ENCODE results near the gene MPC1. TPM values are rescaled to one million over a fixed set of nuclear protein-coding genes. Genes with fewer than 3 reads are reported as not detected.

Gene MPC1
- polyA plus RNA-seq, 1 donor from 2014 or later: 112 TPM

DNA sequence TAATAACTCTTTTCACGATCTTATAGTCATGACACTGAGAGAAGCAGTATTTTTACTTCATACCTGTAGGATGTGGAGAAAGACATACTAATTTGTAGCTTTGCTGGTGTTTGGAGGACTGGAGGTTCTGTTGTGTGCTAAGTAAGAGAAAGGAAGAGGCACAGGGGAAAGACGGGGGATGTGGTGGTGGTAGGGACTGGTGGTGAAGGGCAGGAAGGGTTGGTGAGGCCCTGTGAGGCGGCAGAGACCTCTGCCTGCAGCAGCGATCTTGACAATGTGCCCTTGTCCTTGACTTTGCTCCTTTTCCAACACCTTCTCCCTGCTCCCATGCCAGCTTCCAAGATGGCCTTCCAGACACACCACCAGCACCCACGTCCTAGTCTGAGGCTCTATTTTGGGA lies 32.6 kb upstream of the MPC1 start:
- H3K36me3 ChIP-seq (ENCODE audit: insufficient read depth, low read length): peaks cover 5% of the 10 kb centered on the region
- no peaks in the 10 kb centered on the region for H3K9me2 ChIP-seq (ENCODE audit: insufficient read depth, low read length)
- no peaks in the 10 kb centered on the region for H4K20me1 ChIP-seq (ENCODE audit: insufficient read depth)
- no peak overlapping the region for H3K9ac ChIP-seq (ENCODE audit: low read length)
- no peaks in the 10 kb centered on the region for H3K27me3 ChIP-seq (ENCODE audit: insufficient read depth, low read depth, low read length)
- H3K9me3 ChIP-seq (ENCODE audit: low read length): no peaks in the 10 kb centered on the region
- no peaks in the 10 kb centered on the region for H3F3A ChIP-seq (ENCODE audit: insufficient read depth, low read length, poor library complexity, severe bottlenecking)
- no peak overlapping the region for H3K27ac ChIP-seq (ENCODE audit: low read length)
- TF ChIP-seq EZH2 (IDR thresholded peaks at IDR 0.05; ENCODE audit: borderline replicate concordance, insufficient read depth, low read length, poor library complexity, severe bottlenecking) (no peak), TAF1 (IDR thresholded peaks at IDR 0.05; ENCODE audit: low read depth) (no peak), MXI1 (conservative IDR thresholded peaks at IDR 0.05; ENCODE audit: poor library complexity, severe bottlenecking) (no peak), SMC3 (conservative IDR thresholded peaks at IDR 0.05; ENCODE audit: poor library complexity) (no peak), RAD21 (conservative IDR thresholded peaks at IDR 0.05) (no peak), POLR2AphosphoS5 (IDR thresholded peaks at IDR 0.05) (no peak)
- TF ChIP-seq, protein P1, sequence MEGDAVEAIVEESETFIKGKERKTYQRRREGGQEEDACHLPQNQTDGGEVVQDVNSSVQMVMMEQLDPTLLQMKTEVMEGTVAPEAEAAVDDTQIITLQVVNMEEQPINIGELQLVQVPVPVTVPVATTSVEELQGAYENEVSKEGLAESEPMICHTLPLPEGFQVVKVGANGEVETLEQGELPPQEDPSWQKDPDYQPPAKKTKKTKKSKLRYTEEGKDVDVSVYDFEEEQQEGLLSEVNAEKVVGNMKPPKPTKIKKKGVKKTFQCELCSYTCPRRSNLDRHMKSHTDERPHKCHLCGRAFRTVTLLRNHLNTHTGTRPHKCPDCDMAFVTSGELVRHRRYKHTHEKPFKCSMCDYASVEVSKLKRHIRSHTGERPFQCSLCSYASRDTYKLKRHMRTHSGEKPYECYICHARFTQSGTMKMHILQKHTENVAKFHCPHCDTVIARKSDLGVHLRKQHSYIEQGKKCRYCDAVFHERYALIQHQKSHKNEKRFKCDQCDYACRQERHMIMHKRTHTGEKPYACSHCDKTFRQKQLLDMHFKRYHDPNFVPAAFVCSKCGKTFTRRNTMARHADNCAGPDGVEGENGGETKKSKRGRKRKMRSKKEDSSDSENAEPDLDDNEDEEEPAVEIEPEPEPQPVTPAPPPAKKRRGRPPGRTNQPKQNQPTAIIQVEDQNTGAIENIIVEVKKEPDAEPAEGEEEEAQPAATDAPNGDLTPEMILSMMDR (IDR thresholded peaks at IDR 0.05; ENCODE audit: poor library complexity, severe bottlenecking): no peak
- TF ChIP-seq, protein P2, sequence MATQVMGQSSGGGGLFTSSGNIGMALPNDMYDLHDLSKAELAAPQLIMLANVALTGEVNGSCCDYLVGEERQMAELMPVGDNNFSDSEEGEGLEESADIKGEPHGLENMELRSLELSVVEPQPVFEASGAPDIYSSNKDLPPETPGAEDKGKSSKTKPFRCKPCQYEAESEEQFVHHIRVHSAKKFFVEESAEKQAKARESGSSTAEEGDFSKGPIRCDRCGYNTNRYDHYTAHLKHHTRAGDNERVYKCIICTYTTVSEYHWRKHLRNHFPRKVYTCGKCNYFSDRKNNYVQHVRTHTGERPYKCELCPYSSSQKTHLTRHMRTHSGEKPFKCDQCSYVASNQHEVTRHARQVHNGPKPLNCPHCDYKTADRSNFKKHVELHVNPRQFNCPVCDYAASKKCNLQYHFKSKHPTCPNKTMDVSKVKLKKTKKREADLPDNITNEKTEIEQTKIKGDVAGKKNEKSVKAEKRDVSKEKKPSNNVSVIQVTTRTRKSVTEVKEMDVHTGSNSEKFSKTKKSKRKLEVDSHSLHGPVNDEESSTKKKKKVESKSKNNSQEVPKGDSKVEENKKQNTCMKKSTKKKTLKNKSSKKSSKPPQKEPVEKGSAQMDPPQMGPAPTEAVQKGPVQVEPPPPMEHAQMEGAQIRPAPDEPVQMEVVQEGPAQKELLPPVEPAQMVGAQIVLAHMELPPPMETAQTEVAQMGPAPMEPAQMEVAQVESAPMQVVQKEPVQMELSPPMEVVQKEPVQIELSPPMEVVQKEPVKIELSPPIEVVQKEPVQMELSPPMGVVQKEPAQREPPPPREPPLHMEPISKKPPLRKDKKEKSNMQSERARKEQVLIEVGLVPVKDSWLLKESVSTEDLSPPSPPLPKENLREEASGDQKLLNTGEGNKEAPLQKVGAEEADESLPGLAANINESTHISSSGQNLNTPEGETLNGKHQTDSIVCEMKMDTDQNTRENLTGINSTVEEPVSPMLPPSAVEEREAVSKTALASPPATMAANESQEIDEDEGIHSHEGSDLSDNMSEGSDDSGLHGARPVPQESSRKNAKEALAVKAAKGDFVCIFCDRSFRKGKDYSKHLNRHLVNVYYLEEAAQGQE (IDR thresholded peaks at IDR 0.05; ENCODE audit: borderline replicate concordance): no peak
- H3K79me2 ChIP-seq (replicated peaks; ENCODE audit: insufficient read depth, low read length): no peaks in the 10 kb centered on the region
- no peak overlapping the region for H2AFZ ChIP-seq (ENCODE audit: low read depth, low read length)
- no peak overlapping the region for H3K4me3 ChIP-seq (ENCODE audit: low read length)
- no peak overlapping the region for H3K4me2 ChIP-seq (ENCODE audit: low read length)

DNA sequence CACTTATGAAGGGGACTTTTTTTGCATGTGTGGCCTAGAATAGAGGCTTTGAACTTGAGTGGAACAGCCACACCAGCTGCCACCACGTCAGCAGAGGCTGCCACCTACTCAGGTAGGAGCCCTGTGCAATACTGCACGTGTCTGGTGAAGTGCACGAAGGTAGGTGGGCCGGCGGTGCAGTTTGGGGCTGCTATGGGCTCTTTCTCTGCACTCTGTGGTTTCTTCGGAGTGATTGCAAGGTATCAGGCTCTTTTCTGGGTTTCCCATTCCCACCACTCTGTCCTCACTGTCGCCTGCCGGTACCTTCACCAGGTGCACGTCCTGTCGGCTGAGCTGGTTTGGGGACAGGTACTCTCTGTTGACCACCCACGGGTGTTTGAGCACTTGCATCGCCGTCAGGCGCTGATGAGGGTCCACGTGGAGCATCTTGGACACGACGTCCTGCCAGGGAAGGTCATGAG lies 30.8 kb upstream of the MPC1 start:
- Histone ChIP-seq H3K9ac (ENCODE audit: low read length) (no peak overlapping the region), H4K20me1 (ENCODE audit: insufficient read depth) (no peaks in the 10 kb centered on the region), H3K36me3 (ENCODE audit: insufficient read depth, low read length) (no peaks in the 10 kb centered on the region), H3F3A (ENCODE audit: insufficient read depth, low read length, poor library complexity, severe bottlenecking) (no peaks in the 10 kb centered on the region), H3K9me3 (ENCODE audit: low read length) (no peaks in the 10 kb centered on the region), H3K4me2 (ENCODE audit: low read length) (no peak overlapping the region), H3K27ac (ENCODE audit: low read length) (no peak overlapping the region), H3K9me2 (ENCODE audit: insufficient read depth, low read length) (no peaks in the 10 kb centered on the region), H2AFZ (ENCODE audit: low read depth, low read length) (no peak overlapping the region), H3K79me2 (replicated peaks; ENCODE audit: insufficient read depth, low read length) (no peaks in the 10 kb centered on the region), H3K27me3 (ENCODE audit: insufficient read depth, low read depth, low read length) (no peaks in the 10 kb centered on the region), H3K4me3 (ENCODE audit: low read length) (no peak overlapping the region)
- TF ChIP-seq EZH2 (IDR thresholded peaks at IDR 0.05; ENCODE audit: borderline replicate concordance, insufficient read depth, low read length, poor library complexity, severe bottlenecking) (no peak), POLR2AphosphoS5 (IDR thresholded peaks at IDR 0.05) (no peak), RAD21 (conservative IDR thresholded peaks at IDR 0.05) (no peak), SMC3 (conservative IDR thresholded peaks at IDR 0.05; ENCODE audit: poor library complexity) (no peak), MXI1 (conservative IDR thresholded peaks at IDR 0.05; ENCODE audit: poor library complexity, severe bottlenecking) (no peak), TAF1 (IDR thresholded peaks at IDR 0.05; ENCODE audit: low read depth) (no peak), EP300 (conservative IDR thresholded peaks at IDR 0.05; ENCODE audit: poor library complexity, severe bottlenecking) (no peak)
- TF ChIP-seq, protein P1 (IDR thresholded peaks at IDR 0.05; ENCODE audit: poor library complexity, severe bottlenecking): no peak
- TF ChIP-seq, protein P2 (IDR thresholded peaks at IDR 0.05; ENCODE audit: borderline replicate concordance): no peak
